Esophagus muscularis mucosa (tissue), 4 donors: ENCODE data around the gene IAPP.
"Not testable (repeated sequence)": the region's sequence is repeated elsewhere in the genome, so short reads cannot be mapped to it uniquely, and the experiment has no call there.

ENCODE experiments used
- CTCF ChIP-seq, 3 experiments: fragments of 200-600 bp in 2 of 3; fragments of 450-650 bp in 1 of 3; sonication (generic) in 2 of 3; IDR thresholded peaks; one replicate each; pipeline ENCODE4 v1.5.1; 2017 to 2019; ENCODE audit warnings: antibody characterized with exemption in 3 of 3, mild to moderate bottlenecking in 2 of 3, moderate library complexity in 1 of 3
- EP300 ChIP-seq: sonication (generic); formaldehyde crosslinking; IDR thresholded peaks from one replicate; pipeline ENCODE4 v1.6.1; 2017; ENCODE audit warnings: antibody characterized with exemption
- POLR2A ChIP-seq: fragments of 450-650 bp; IDR thresholded peaks from one replicate; pipeline ENCODE4 v1.6.1; 2017; ENCODE audit warnings: antibody characterized with exemption, moderate library complexity, mild to moderate bottlenecking, low read depth
- POLR2AphosphoS5 ChIP-seq, 2 donors: sonication (generic); formaldehyde crosslinking; IDR thresholded peaks; one replicate each; pipeline ENCODE4 v1.6.1; 2017; ENCODE audit warnings: antibody characterized with exemption in 2 of 2

DNA sequence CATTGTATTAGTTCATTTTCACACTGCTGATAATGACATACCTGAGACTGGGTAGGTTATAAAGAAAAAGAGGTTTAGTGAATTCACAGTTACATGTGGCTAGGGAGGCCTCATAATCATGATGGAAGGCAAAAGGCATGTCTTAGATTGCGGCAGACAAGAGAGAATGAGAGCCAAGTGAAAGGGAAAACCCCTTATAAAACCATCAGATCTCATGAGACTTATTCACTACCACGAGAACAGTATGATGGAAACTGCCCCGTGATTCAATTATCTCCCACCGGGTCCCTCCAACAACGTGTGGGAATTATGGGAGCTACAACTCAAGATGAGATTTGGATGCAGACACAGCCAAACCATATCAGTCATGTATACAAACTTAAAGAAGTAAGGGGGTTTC is 45.7 kb downstream of the IAPP start:
- not testable (repeated sequence) for TF ChIP-seq POLR2A; EP300; CTCF (IDR thresholded peaks at IDR 0.05); POLR2AphosphoS5 (IDR thresholded peaks at IDR 0.05)
